Cardiac muscle cell (in vitro differentiated cells and primary cell): ENCODE data around the gene ABHD5. TPM values are rescaled to one million over a fixed set of nuclear protein-coding genes. Genes with fewer than 3 reads are reported as not detected.

Source experiments
- DNase-seq, 2 donors: peaks; one replicate each; pipeline versions ENCODE4 v3.0.0 to v3.0.0-alpha.2; 2010 to 2017; ENCODE audit warnings: low read depth in 1 of 2, low spot score in 1 of 2
- H3K27ac ChIP-seq: fragments of 200-600 bp; sonication (generic); 2 replicates; pipeline ENCODE4 v1.5.1; 2016
- H3K27me3 ChIP-seq: fragments of 200-600 bp; sonication (generic); 2 replicates; pipeline ENCODE4 v1.6.0; 2016; ENCODE audit warnings: control low read depth
- H3K36me3 ChIP-seq: fragments of 200-600 bp; sonication (generic); 2 replicates; pipeline ENCODE4 v1.5.1; 2016; ENCODE audit warnings: control low read depth
- H3K4me1 ChIP-seq: fragments of 200-600 bp; sonication (generic); 2 replicates; pipeline ENCODE4 v1.8.1; 2017; ENCODE audit warnings: low read depth, mild to moderate bottlenecking, mixed run types
- H3K4me3 ChIP-seq: fragments of 200-600 bp; sonication (generic); 2 replicates; pipeline ENCODE4 v1.5.1; 2016; ENCODE audit warnings: mild to moderate bottlenecking
- H3K9me3 ChIP-seq: fragments of 200-600 bp; sonication (generic); 2 replicates; pipeline ENCODE4 v1.5.1; 2017; ENCODE audit warnings: low read depth, mild to moderate bottlenecking, control low read depth
- CTCF ChIP-seq: IDR thresholded peaks from 2 replicates; pipeline ENCODE4 v1.5.1; 2012; ENCODE audit warnings: low read depth, mild to moderate bottlenecking, low read length
- polyA plus RNA-seq: library from polyadenylated mRNA; unstranded; fragments of >200 nt; fragmentation: Nextera tagmentation; extraction: Ambion mirVana; gene quantifications from 2 replicates; pipeline ENCODE4 v1.2.1, GENCODE V29; 2016
- total RNA-seq: library from RNA; depleted of rRNA; stranded (reverse); fragments of >200 nt; gene quantifications from 2 replicates; pipeline ENCODE4 v1.2.3, GENCODE V29; 2016

Gene ABHD5
- total and polyA plus RNA-seq, 2 experiments from 2014 or later: 4.3 to 12.4 TPM

GRCh38 chr3:43748645-43749044, 57.9 kb downstream of the ABHD5 start:
- Histone ChIP-seq H3K27ac (no peak overlapping the region), H3K36me3 (no peaks in the 10 kb centered on the region), H3K4me3 (no peak overlapping the region), H3K27me3 (no peaks in the 10 kb centered on the region), H3K9me3 (no peaks in the 10 kb centered on the region), H3K4me1 (no peaks in the 10 kb centered on the region)
- no peak for DNase-seq
- TF ChIP-seq CTCF: no peak

GRCh38 chr3:43752905-43753304, 62.2 kb downstream of the ABHD5 start:
- TF ChIP-seq CTCF: no peak
- no peaks in the 10 kb centered on the region for H3K27me3 ChIP-seq
- no peaks in the 10 kb centered on the region for H3K9me3 ChIP-seq
- no peak overlapping the region for H3K4me3 ChIP-seq
- no peaks in the 10 kb centered on the region for H3K36me3 ChIP-seq
- H3K4me1 ChIP-seq: no peaks in the 10 kb centered on the region
- H3K27ac ChIP-seq: no peak overlapping the region
- peak in 1 of 2 donors; percentile 28 for DNase-seq

GRCh38 chr3:43753741-43754715, 63.3 kb downstream of the ABHD5 start:
- Histone ChIP-seq H3K4me3 (no peak overlapping the region), H3K36me3 (no peaks in the 10 kb centered on the region), H3K9me3 (no peaks in the 10 kb centered on the region), H3K27ac (no peak overlapping the region), H3K4me1 (peaks cover 7% of the 10 kb centered on the region), H3K27me3 (no peaks in the 10 kb centered on the region)
- TF ChIP-seq CTCF: no peak
- peak in 1 of 2 donors; percentile 30 for DNase-seq

GRCh38 chr3:43755516-43756200, 64.9 kb downstream of the ABHD5 start:
- no peaks in the 10 kb centered on the region for H3K9me3 ChIP-seq
- no peak overlapping the region for H3K27ac ChIP-seq
- no peak for TF ChIP-seq CTCF
- H3K36me3 ChIP-seq: no peaks in the 10 kb centered on the region
- no peak for DNase-seq
- H3K4me1 ChIP-seq: peaks cover 14% of the 10 kb centered on the region
- H3K4me3 ChIP-seq: no peak overlapping the region
- no peaks in the 10 kb centered on the region for H3K27me3 ChIP-seq

GRCh38 chr3:43757666-43758321, 67.1 kb downstream of the ABHD5 start:
- H3K4me1 ChIP-seq: peaks cover 14% of the 10 kb centered on the region
- no peak overlapping the region for H3K27ac ChIP-seq
- DNase-seq: no peak
- H3K36me3 ChIP-seq: no peaks in the 10 kb centered on the region
- no peaks in the 10 kb centered on the region for H3K27me3 ChIP-seq
- H3K4me3 ChIP-seq: no peak overlapping the region
- TF ChIP-seq CTCF: no peak
- H3K9me3 ChIP-seq: no peaks in the 10 kb centered on the region
